Spleen (tissue), 7 donors: ENCODE results near the gene PAOX.

Experiments used
- CTCF ChIP-seq, 11 experiments: fragments of 200-600 bp in 7 of 11; fragments of 450-650 bp in 4 of 11; sonication (generic) in 4 of 11; IDR thresholded peaks in 8 of 11; conservative IDR thresholded peaks in 3 of 11; 1 replicate in 7 of 11; 2 replicates in 4 of 11; pipeline versions ENCODE4 v1.4.0 to v1.8.0; 2016 to 2021; ENCODE audit warnings: antibody characterized with exemption in 11 of 11, inconsistent platforms in 4 of 11, mild to moderate bottlenecking in 1 of 11
- POLR2A ChIP-seq, 3 donors: fragments of 450-650 bp; IDR thresholded peaks; one replicate each; pipeline ENCODE4 v1.5.1; 2017; ENCODE audit warnings: antibody characterized with exemption in 3 of 3, mild to moderate bottlenecking in 1 of 3
- donor health status: DM: no; HTN: no; CAD: no; lungs with moderate emphysema.
- donor health status: DM: no; HTN: no; CAD: no.
- donor health status: DM: no; HTN: no; CAD: no.

- no peak for TF ChIP-seq POLR2A (IDR thresholded peaks at IDR 0.05)
- no peak for TF ChIP-seq CTCF (IDR thresholded peaks at IDR 0.05 in 8 of 11, conservative IDR thresholded peaks at IDR 0.05 in 3 of 11)
Observed at GRCh38 chr10:133334503-133335245, 44.4 kb upstream of the PAOX start.
